Measurements from ENCODE around the gene IGDCC3.

Gene IGDCC3

GRCh38 chr15:65377976-65378366 is at the start of gene IGDCC3:
TSS of gene IGDCC3 (minus strand) at chr15:65378002. CDS start at chr15:65377788, 214 bp downstream.
- DNase-seq: no peak

DNA sequence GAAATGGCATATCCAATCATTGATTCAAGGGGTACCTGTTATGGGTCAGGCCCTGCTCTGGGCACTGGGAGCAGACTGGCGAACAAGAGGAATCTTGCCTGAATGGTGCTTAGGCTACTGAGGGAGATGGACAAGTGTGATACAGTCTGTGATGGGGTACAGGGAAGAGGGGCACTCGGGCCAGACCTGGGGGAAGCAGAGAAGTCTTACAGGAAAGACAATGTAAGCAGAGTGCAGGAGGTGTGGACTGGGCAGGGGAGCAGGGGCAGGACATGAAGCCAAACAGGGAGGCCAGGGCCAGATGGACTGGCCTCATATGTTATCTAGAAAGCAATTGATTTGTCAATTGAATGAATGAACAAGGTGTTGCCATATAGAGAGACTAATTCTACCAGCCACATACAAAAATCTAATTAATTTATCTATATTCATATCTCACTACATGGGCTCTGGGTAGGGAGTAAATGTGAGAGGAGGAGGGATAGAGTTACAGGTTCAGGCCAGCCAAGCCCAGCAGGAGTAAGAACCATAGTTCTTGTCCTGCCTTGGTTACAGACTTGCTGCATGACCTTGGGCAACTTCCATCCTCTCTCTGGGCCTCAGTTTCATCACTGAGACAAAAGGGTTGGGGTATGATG is 48.5 kb upstream of the IGDCC3 start:
- DNase-seq: no peak

- DNase-seq: no peak
These were observed 46.9 kb upstream of the IGDCC3 start for GRCh38 chr15:65424683-65425082.

DNA sequence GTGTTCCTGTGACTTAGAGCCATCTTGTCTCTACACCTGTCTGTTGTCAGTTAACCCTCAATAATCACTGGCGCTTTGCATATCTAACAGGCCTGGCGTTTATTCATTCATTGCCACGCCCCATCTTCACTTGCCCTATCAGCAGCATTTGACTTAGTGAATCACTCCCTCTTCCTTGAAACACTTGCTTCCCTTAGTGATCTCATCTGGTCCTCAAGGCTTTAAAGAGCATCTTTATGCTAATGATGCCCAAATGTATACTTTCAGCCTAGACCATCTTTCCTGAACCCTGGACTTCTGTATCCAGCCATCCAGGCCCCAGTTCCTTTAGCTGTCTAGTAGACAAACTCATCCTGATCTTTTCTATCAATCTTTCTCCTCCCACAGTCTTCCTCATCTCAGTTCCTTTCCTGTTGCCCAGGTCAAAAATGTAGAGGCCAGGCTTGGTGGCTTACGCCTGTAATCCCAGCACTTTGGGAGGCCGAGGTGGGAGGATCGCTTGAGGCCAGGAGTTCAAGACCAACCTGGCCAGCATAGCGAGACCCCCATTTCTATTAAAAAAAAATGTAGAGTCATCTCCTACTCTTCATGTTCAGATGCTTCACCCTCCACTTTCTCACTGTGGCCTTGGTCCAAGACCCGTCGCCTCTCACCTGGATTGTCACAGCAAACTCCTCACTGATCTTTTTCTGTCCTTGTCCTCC is 46.3 kb upstream of the IGDCC3 start:
- no peak for DNase-seq

- DNase-seq: no peak
These were observed 45.6 kb upstream of the IGDCC3 start for GRCh38 chr15:65423150-65423975.

GRCh38 chr15:65421360-65422215 is 43.8 kb upstream of the IGDCC3 start:
- no peak for DNase-seq

DNA sequence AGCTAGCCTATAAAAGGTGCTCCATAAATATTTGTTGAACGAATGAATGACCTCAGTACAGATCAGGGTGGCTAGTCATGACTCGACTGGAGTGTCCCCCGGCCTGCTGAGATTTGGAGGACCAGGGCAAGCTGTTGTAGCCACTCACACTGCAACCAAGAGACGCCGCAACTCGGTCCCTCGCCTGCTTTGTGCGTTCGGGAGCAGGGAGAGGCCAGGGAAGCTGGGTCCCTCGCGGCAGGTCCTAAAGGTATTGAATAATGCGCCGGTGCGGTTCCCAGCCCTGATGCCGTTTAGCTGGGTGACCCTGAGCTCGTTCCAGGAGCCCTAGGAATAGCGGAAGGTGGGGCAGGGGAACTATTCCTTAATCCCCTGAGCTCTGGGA is 43.2 kb upstream of the IGDCC3 start:
- no peak for DNase-seq

DNA sequence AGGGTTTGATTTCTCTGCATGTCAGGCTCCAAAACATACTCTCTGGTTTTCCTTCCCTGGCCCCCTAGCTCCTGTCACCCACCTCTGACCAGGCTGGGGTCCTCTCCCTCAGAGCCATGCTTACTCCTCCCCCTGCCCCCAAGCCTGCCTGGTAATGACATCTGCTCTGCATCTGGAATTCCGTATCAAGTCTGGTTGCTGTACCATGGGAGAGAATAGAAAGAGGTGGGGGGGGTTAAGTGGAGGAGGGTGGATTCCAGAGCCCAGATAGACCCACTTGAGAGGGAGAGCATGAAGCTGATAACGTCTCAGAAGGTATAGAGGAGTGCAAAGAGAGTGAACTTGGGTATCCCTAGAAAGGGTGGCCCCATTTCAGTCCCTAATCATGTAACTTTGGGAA is 40.8 kb upstream of the IGDCC3 start:
- no peak for DNase-seq

- no peak for DNase-seq
These were observed 39.1 kb upstream of the IGDCC3 start for GRCh38 chr15:65416845-65417416.

DNA sequence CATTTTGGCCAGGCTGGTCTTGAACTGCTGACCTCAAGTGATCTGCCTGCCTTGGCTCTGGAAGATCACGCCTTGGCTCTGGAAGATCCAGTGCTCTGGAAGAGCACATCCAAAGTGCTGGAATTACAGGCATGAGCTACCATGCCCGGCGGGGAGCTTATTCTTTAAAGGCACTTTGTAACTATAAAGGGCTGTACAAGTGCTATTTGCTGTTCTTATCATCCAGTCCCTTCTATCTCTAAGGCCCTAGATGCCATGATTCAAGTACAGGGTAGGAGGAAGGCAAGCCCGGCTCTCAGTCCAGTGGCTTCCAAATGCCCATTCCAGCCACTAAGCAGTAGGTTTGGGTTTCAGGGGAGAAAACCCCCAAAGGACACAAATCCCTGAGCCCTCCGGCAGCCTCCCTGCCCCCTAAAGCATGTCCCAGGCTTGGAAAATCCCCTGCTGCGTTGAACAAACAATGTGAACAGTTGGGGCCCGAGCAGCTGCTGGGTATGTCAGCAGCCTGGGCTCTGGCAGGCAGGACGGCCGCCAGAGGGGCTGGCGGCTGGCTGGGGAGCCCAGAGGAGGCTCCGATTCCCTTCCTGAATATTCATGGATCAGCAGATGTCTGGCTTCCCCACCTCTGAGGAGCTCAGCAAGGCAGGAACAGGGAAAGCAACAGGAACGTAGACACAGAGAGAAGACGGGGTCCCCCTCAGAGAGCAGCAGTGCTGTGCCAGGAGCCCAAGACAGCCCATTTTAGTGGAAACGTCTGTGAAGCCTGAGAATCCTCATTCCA is 37.2 kb upstream of the IGDCC3 start:
- no peak for DNase-seq

DNA sequence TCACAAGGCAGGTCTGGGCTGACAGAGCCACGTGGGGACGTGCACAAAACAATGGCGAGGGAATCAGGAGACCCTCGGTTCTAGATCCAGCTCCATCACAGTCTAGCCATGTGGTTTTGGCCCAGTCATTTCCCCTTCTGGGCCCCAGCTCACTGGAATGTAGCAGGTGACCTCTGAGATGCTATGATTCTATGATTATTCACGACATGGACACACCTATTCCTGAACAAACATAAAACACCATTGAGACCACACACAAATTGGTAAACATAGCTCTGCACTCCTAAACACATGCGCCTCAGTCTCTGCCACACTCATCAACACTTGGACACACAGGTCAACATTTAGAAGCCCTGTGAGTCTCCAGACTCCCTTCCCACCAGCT is 36.0 kb upstream of the IGDCC3 start:
- no peak for DNase-seq

- no peak for DNase-seq
These were observed 35.4 kb upstream of the IGDCC3 start for GRCh38 chr15:65413051-65413759.

- no peak for DNase-seq
These were observed 34.8 kb upstream of the IGDCC3 start for GRCh38 chr15:65412556-65412955.

DNA sequence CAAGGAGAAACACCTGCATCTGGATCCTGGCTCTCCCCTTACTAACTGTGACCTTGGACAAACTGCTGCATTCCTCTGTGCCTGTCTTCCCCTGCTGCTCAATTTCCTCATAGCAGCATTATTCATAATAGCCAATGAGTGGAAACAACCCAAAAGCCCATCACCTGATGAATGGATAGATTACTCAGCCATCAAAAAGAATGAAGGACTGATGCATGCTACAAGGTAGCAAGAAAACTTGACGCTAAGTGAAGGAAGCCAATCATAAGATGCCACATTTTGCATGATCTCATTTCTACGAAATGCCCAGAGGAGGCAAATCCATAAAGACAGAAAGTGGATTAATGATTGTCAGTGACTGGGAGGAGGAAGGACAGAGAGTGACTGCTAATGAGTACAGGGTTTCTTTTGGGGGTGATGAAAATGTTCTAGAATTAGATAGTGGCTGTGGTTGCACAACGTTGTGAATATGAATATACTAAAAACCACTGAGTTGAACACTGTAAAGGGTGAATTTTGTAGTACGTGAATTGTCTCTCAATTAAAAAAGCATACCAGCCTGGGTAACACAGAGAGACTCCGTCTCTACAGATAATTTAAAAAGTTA is 33.8 kb upstream of the IGDCC3 start:
- no peak for DNase-seq

DNA sequence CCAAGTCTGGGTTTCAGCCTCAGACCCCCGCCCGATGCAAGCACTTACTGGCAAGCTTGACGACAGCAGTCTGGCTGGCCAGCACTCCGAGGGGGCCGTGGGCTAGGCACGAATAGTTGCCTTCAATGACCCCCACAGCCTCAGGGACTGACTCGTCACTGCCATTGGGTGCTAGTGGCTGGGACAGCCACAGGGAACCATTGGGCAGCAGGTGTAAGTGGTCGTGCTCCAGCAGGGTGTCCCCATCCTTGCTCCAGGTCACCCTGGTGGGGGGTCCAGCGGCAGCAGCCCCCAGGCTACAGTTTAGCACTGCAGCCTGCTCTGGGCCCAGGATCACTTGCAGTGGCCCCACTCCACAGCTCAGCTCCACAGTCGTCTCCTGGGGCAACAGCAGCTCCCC is 33.2 kb upstream of the IGDCC3 start:
- no peak for DNase-seq

DNA sequence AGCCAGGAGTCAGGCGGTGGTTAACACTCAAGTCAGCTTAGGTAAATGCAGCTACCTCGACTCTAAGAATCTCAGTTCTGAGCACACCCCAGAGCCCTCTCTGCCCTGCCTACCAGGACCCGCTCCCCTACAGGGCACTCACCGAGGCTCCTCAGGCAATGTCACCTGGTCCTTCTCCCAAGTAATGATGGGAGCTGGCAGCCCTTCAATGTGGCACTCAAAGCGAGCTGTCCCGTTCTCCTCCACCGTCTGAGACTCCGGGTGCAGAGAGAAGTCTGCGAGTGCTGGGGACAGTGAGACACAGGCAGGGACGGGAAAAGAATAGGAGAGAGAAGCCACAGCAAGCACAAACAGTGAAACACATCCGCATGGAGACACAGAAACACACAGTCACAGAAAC is 32.2 kb upstream of the IGDCC3 start:
- no peak for DNase-seq

DNA sequence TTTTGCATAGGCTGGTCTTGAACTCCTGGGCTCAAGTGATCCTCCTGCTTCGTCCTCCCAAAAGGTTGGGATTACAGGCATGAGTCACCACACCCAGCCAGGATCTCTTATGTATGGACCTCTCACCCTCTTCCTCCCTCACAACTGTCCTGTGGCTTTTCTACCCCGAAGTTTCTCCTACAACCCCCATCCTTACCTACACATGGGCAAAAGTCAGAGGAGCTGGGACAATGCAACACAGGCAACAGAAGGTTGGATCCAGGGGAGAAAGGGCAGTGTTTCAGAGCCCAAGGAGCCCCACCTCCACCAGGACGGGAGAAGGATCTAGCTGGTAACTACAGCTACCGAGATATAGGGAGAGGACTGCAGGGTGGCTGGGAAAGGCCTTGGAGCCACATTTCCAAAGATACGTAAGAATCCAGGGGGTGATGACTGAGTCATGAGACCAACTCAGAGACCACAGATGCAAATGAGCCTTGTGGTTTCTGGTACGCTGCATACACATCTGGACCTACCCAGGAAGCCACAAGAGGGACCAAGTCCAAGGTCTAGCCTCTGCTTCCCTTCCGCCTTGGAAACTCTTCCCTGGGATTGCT is 31.3 kb upstream of the IGDCC3 start:
- DNase-seq: no peak

DNA sequence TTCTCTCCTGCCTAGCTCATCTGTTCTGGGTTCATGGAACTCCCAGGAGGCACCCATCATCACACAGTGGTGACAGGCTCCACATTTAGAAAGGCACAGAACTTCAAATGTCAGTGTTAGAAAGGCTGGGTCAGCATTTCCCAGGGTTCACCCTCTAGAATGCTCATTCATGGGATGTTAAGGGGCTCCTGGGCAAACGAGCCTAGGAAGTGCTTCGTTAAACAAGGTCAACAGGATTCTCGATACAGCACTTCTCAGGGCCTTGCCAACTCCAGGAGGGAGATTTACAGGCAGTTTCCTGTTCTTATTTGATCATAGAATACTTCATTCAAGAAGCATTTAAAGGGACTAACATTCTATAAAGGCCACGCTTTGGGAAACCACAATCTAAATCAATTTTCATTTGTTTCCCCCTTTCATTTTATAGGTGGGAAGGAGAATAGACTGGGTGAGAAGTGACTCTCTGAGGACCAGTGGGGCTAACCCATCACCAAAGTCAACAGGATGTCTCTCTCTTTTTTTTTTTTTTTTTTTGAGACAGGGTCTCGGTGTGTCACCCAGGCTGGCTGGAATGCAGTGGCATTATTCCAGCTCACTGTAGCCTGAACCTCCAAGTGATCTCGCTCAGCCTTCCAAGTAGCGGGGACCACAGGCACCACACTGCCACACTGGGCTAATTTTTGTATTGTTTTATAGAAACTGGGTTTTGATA is 30.7 kb upstream of the IGDCC3 start:
- no peak for DNase-seq

DNA sequence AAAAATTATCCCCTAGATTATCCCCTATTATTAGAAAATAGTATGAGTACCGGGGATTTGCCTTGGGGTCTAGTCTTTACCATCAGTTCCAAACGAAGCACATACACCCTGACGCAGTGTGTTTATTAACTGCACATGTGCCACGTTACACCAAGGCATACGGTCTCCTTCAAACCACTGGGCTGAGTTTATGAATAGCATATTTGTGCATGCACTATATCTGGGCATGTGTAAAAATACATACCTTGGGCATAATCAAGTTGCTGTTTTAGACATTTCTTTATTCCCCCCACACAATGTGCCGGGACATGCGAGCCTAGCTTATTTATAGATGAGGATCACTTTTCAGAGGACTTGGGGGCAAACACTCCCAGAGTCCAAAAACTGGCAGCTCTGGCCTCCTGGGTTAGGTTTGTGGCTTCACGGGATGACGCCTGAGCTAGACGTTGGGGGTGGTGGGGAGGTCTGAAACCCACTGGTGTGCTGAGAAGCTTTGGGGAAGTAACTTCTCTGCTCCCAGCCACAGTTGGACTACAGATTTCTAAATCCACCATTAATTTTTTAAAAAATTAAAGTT is 28.7 kb upstream of the IGDCC3 start:
- DNase-seq: no peak

All from stimulated activated CD4-positive, alpha-beta T cell treated with anti-CD3 and anti-CD28 coated beads, Interleukin-4, amount 100 ng/mL, for 24 hours (primary cell).